Effector memory CD4-positive, alpha-beta T cell (primary cell): ENCODE data around the gene ELK1.

ENCODE experiments used
- DNase-seq, 3 donors: peaks; one replicate each; pipeline ENCODE4 v3.0.0-alpha.2; 2020
- H3K27ac ChIP-seq: 2 replicates; pipeline ENCODE4 v1.7.0; 2013; ENCODE audit warnings: mild to moderate bottlenecking, low read length, moderate library complexity; ENCODE audit not compliant: insufficient read depth, poor library complexity, severe bottlenecking
- H3K27me3 ChIP-seq: replicated peaks from 2 replicates; pipeline ENCODE4 v1.7.0; 2013; ENCODE audit warnings: mild to moderate bottlenecking, low read length; ENCODE audit not compliant: insufficient read depth, control insufficient read depth, poor library complexity, severe bottlenecking
- H3K36me3 ChIP-seq: 2 replicates; pipeline ENCODE4 v1.7.0; 2013; ENCODE audit warnings: mild to moderate bottlenecking, low read length, moderate library complexity; ENCODE audit not compliant: control insufficient read depth, insufficient read depth
- H3K4me1 ChIP-seq: 2 replicates; pipeline ENCODE4 v1.7.0; 2013; ENCODE audit warnings: low read length, mild to moderate bottlenecking; ENCODE audit not compliant: control insufficient read depth, insufficient read depth, poor library complexity, severe bottlenecking
- H3K4me3 ChIP-seq: 2 replicates; pipeline ENCODE4 v1.7.0; 2013; ENCODE audit warnings: low read length, low read depth, mild to moderate bottlenecking; ENCODE audit not compliant: insufficient read depth, poor library complexity, severe bottlenecking
- H3K9me3 ChIP-seq: 2 replicates; pipeline ENCODE4 v1.7.0; 2013; ENCODE audit warnings: mild to moderate bottlenecking, low read length, moderate library complexity; ENCODE audit not compliant: control insufficient read depth

The ELK1 gene

DNA sequence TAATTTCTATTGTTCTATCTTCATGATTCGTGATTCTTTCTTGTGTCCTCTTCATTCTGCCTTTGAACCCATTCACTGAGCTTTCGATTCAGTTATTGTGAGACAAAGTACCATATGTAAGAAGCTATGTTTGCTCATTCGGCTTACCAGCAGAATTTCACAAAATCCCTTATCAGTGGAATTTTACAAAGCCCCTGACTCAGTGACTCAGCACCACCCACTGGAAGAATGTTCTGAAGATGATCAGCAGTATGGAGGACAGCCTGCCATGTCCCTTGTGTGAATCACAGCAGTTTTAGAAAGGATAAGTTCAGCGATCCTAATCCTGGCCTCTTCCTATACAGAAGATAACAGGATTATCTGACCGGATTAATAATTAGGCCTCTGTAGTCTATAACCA lies 14.4 kb upstream of the ELK1 start:
- H3K4me1 ChIP-seq, result no peaks in the 10 kb centered on the region
- no peak overlapping the region for H3K4me3 ChIP-seq
- no peaks in the 10 kb centered on the region for H3K9me3 ChIP-seq
- no peaks in the 10 kb centered on the region for H3K36me3 ChIP-seq
- DNase-seq, result no peak
- no peaks in the 10 kb centered on the region for H3K27me3 ChIP-seq
- H3K27ac ChIP-seq, result no peak overlapping the region

DNA sequence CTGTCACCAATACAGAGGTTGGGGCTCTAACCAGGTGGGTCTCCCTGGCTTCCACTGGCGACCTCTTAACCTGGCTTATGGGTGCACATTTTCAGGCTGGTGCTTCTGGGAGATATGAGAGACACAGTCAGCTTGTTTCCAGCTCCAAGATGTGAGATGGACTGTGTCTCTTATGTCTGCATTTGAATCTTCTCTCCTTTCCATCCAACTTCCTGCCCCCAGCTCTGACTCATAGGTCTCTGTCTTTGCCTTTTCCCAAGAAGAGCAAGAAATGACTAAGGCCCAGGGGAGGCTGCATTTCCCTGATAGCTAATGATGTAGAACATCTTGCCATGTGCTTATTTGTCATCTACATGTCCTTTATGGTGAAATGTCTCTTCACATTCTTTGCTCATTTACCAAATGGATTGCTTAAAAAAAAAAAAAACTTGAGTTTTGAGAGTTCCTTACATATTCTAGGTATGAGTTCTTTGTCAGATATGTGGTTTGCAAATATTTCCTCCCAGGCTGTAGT lies 11.8 kb upstream of the ELK1 start:
- H3K36me3 ChIP-seq, result peaks cover 5% of the 10 kb centered on the region
- H3K4me1 ChIP-seq, result peaks cover 4% of the 10 kb centered on the region
- H3K27me3 ChIP-seq, result no peaks in the 10 kb centered on the region
- no peak overlapping the region for H3K27ac ChIP-seq
- no peaks in the 10 kb centered on the region for H3K9me3 ChIP-seq
- no peak for DNase-seq
- no peak overlapping the region for H3K4me3 ChIP-seq

DNA sequence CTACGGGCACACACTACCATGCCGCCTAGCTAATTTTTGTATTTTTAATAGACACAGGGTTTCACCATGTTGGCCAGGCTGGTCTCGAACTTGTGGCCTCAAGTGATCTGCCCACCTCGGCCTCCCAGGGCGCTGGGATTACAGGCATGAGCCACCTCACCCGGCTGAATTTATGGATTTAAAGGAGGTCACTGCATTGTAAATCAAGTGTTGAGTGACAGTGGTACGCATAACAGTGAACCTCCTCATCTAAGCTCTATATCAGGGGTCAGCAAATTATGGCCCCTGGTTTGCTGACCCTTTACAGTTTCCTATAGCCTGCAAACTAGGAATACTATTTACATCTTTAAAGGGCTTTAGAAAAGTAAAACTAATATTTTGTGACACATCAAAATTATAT lies 11.2 kb upstream of the ELK1 start:
- Histone ChIP-seq H3K27me3 (no peaks in the 10 kb centered on the region), H3K4me1 (peaks cover 4% of the 10 kb centered on the region), H3K27ac (no peak overlapping the region), H3K9me3 (no peaks in the 10 kb centered on the region), H3K4me3 (no peak overlapping the region), H3K36me3 (peaks cover 11% of the 10 kb centered on the region)
- no peak for DNase-seq

DNA sequence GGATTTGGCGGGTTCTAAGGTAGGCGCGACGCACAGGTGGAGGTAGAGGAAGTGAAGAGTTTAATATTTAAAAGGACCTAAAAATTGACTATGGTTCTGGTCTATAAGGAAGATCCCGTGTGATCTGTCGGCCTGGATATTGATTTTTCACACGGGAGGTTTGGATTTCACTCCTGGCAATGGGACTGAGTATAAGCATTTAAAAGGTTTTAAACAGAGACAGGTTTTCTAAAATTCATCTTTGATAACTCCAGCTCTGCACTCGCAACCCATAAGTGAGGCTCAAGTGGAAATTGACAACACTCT lies 9.0 kb upstream of the ELK1 start:
- Histone ChIP-seq H3K27me3 (no peaks in the 10 kb centered on the region), H3K9me3 (no peaks in the 10 kb centered on the region), H3K27ac (peak overlapping the region; percentile 98), H3K4me3 (no peak overlapping the region), H3K4me1 (peaks cover 4% of the 10 kb centered on the region), H3K36me3 (peaks cover 11% of the 10 kb centered on the region)
- no peak for DNase-seq

DNA sequence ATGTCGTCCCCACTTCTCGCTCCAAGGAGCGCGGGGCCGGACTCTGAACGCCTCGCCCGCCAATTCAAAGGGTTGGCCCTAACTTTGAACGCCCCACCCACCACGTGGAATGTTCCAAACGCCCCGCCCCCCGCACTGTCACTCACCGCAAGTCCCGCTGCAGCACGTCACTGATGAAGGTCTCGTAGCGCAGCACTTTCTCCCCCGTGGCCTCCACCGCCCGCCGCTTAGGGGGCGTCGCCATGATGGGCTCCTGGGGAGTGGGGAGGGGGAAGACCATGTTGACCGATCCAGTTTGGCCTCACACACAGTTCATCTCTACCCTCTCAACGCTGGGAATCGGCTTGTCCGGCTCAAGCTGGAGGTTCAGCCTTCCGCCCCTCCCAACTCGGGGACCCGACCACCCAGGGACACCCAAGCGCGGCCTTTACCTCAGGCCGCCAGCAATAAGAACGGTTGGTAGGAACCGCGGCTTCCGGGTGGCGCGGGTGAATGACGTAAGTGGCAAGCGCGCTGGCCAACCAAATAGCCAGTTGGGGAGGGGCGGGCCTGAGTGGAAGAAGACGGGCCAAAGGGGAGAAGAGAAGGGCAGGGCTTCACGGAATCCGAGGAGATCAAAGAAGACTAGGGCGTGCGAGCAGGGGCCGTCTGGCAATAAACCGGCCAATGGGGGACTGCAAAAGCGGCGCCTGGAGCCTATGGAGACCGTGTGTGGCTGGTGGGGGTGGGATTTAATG lies 8.5 kb upstream of the ELK1 start, which contains the start of gene UXT:
UXT (minus strand) TSS at position 497 of the 737 bp plus-strand sequence; CDS start at position 244, 253 bp downstream.
- H3K4me1 ChIP-seq, result peaks cover 4% of the 10 kb centered on the region
- H3K27me3 ChIP-seq, result no peaks in the 10 kb centered on the region
- H3K36me3 ChIP-seq, result peaks cover 11% of the 10 kb centered on the region
- peak; percentile 88 to 92 (median 91) for DNase-seq
- peak within 1 kb of the TSS; percentile 98 for H3K27ac ChIP-seq
- no peaks in the 10 kb centered on the region for H3K9me3 ChIP-seq
- peak within 1 kb of the TSS; percentile 72 for H3K4me3 ChIP-seq

DNA sequence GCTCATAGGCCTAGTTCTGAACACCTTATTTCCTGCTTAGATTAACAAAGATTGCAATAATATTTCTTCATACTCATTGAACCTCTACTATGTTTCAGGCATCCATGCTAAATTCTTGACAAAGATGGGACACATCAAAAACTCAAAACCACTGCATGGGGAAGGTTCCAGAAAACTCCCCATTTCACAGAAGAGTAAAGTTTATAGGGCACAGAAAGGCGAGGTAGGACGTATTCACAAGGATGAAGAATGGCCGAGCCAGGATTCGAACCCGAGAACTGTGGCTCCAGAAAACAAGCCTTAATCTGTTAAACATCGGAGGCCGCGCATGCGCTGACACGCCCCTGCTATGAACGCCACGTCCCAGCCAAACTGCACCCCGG lies 7.9 kb upstream of the ELK1 start:
- Histone ChIP-seq H3K4me1 (peaks cover 4% of the 10 kb centered on the region), H3K4me3 (peak overlapping the region; percentile 18), H3K27ac (peak overlapping the region; percentile 98), H3K9me3 (no peaks in the 10 kb centered on the region), H3K27me3 (no peaks in the 10 kb centered on the region), H3K36me3 (peaks cover 11% of the 10 kb centered on the region)
- DNase-seq, result no peak

DNA sequence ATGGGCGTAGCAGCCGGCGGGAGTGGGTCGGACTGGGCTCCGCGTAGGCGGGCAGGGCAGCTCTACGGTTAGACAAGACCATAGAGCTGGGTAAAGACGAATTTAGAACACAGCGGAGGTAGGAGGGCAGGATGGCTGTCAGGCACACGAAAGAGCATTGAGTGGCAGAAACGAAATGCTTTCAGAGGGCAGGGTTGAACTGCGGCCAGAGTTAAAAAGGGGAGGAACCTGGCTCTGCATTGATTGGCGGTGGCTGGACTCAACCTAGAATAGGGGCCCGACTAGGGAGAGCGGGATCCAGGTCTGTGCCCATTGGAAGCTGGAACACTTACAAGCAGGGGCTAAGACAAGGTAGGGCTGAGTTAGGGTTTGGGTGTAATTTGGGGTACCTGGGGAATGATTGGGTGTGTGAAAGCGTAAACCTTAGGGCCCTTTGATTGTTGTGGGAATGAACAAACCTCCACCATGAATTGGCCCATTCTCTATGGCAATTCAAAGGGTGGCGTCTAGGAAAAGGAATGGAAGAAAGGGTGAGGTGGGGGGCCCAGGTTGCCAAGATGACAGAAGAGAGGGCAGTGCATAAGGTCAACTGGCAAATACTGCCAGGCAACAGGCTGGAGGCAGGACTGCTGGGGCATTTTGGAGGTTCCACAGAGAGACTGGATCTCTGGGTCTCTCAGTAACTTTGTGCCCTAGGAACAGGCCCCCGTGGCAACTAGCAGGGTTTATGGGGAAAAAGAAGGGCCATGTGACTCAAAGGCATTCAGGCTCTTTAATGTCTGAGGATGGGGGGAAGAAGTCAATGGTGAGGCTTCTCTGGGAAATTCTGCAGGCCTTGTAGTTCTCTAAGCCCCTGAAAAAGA lies 911 bp upstream of the ELK1 start:
- H3K4me1 ChIP-seq, result peaks cover 13% of the 10 kb centered on the region
- peak overlapping the region; percentile 68 for H3K4me3 ChIP-seq
- H3K27me3 ChIP-seq, result no peaks in the 10 kb centered on the region
- H3K36me3 ChIP-seq, result no peaks in the 10 kb centered on the region
- DNase-seq, result no peak
- H3K27ac ChIP-seq, result peak overlapping the region; percentile 70
- H3K9me3 ChIP-seq, result no peaks in the 10 kb centered on the region

DNA sequence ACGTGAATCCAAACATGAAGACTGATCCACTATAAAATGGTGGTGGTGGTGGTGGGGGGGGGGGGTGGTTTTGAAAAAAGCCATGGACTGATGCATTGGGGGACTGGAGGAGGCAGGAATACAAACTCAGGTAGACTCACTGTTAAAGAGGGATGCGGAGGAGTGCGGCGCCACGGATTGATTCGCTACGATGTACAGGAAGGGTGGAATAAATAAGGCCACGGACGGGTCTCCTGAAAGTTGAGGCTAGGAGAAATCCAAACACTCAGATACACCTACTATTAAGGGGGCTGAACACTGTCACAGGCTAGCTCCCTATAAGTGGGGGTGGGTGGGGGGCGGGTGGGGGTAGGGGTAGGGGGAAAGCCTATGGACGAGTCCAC lies 591 bp downstream of the ELK1 start:
- H3K27ac ChIP-seq, result peak overlapping the region; percentile 70

DNA sequence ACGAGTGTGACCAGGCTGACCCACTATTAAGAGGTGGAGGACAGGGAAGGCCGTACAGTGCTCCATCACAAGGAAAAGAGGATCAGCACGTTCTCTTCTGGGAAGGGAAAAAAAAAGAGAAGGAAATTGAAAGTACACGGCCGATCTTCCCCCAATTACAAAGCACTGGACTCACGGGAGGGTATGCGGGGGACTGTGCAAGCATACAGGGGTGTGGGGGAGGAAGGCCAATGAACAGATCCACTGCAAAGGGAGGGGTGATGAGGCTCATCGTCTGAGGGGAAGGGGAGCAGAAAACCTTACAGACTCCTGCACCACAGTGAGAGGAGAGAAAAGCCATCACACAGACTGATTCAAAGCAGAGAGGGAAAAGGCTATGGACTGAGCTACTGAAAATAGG lies 1.1 kb downstream of the ELK1 start:
- H3K4me1 ChIP-seq, result peaks cover 13% of the 10 kb centered on the region
- no peaks in the 10 kb centered on the region for H3K36me3 ChIP-seq
- H3K27me3 ChIP-seq, result no peaks in the 10 kb centered on the region
- peak overlapping the region; percentile 68 for H3K4me3 ChIP-seq
- DNase-seq, result no peak
- no peaks in the 10 kb centered on the region for H3K9me3 ChIP-seq
- no peak overlapping the region for H3K27ac ChIP-seq

More for the DNA sequence above, 591 bp downstream of the ELK1 start:
- no peaks in the 10 kb centered on the region for H3K9me3 ChIP-seq
- no peak for DNase-seq
- H3K4me1 ChIP-seq, result peaks cover 13% of the 10 kb centered on the region
- H3K27me3 ChIP-seq, result no peaks in the 10 kb centered on the region
- H3K36me3 ChIP-seq, result no peaks in the 10 kb centered on the region
- H3K4me3 ChIP-seq, result peak overlapping the region; percentile 68

DNA sequence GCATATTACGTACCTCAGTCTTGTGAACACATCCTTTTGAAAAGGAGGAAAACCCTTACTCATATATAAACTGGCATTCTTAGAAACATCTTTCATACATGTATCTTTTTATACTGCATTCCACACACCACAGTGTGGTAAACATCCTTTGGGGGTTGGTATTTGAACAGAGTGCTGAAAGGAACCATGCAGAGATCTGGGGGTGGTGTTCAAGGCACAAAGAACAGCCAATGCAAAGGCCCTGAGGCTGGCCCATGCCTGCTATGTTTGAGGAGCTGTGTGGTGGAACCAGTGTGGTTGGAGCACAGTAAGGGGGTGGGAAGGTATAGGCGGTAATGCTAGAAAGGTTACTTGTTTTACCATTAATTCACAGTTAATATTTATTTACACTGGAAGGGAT lies 2.0 kb downstream of the ELK1 start:
- Histone ChIP-seq H3K9me3 (no peaks in the 10 kb centered on the region), H3K36me3 (no peaks in the 10 kb centered on the region), H3K4me1 (peaks cover 13% of the 10 kb centered on the region), H3K27me3 (no peaks in the 10 kb centered on the region), H3K4me3 (no peak overlapping the region), H3K27ac (no peak overlapping the region)
- no peak for DNase-seq
